Ishikawa (cell line): ENCODE measurements around the gene CAV3.

Experiments
- CEBPB ChIP-seq: IDR thresholded peaks from 2 replicates; pipeline ENCODE4 v1.6.1; 2012
- CREB1 ChIP-seq: IDR thresholded peaks from 2 replicates; pipeline ENCODE4 v1.6.1; 2012; ENCODE audit warnings: low read depth
- EGR1 ChIP-seq: IDR thresholded peaks from 2 replicates; pipeline ENCODE4 v1.6.1; 2012
- EP300 ChIP-seq: IDR thresholded peaks from 2 replicates; pipeline ENCODE4 v1.6.1; 2012; ENCODE audit warnings: borderline replicate concordance
- FOXM1 ChIP-seq: IDR thresholded peaks from 2 replicates; pipeline ENCODE4 v1.6.1; 2012; ENCODE audit warnings: low read depth, borderline replicate concordance
- NFIC ChIP-seq: IDR thresholded peaks from 2 replicates; pipeline ENCODE4 v1.6.1; 2012
- RAD21 ChIP-seq: IDR thresholded peaks from 2 replicates; pipeline ENCODE4 v1.6.1; 2012; ENCODE audit warnings: low read depth
- TAF1 ChIP-seq: IDR thresholded peaks from 2 replicates; pipeline ENCODE4 v1.6.1; 2012; ENCODE audit warnings: low read depth, mild to moderate bottlenecking
- TCF12 ChIP-seq: IDR thresholded peaks from 2 replicates; pipeline ENCODE4 v1.6.1; 2012; ENCODE audit warnings: low read depth
- TEAD4 ChIP-seq: IDR thresholded peaks from 2 replicates; pipeline ENCODE4 v1.6.1; 2012
- YY1 ChIP-seq: IDR thresholded peaks from 2 replicates; pipeline ENCODE4 v1.6.1; 2012; ENCODE audit warnings: low read depth
- ZBTB7A ChIP-seq: IDR thresholded peaks from 2 replicates; pipeline ENCODE4 v1.6.1; 2012; ENCODE audit warnings: low read depth
- TF ChIP-seq, protein P1 (sequence below): IDR thresholded peaks from 2 replicates; pipeline ENCODE4 v1.6.1; 2012
- TF ChIP-seq, protein P2 (sequence below): IDR thresholded peaks from 2 replicates; pipeline ENCODE4 v1.6.1; 2012
- TF ChIP-seq, protein P3 (sequence below): IDR thresholded peaks from 2 replicates; pipeline ENCODE4 v1.6.1; 2012; ENCODE audit warnings: low read depth, mild to moderate bottlenecking

Gene CAV3

DNA sequence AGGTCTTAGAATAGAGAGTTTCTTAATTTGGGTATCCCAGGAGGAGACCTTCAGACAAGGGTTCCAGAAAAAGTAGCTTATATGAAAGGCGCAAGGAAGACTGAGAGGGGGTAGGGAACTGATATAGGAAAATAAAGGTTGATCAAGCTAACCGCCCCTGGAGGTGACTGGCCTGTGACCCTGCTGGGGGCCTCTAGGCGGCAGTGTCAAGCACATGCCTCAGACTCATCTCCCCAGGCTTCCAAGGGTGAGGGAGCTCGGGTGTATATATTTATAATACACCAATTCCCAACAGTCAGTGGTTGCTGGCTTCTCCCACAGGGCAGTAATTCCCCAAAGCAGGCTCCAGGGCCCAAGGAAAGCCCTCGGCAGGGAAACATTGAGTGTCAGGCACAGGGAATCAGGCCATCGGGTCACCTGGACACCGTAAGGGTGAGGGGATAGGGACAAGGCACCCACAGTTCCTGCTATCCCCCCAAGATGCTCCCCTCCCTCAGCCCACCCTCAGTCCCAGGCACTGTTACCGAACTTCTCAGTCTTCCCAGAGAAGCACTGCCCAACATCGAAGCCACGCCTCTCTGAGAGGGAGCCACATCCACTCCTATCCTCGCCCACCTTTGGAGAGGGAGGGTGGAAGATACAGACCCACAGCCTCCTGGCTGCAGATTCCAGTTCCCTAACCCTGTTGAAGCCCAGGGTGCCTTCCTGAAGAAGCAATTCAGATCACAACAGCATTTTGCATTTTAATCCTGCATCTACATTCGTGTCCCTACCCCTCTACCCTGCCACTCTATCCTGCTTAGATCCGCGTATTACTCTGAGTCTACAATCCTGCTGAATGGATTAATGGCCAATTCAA lies 19.5 kb upstream of the CAV3 start:
- TF ChIP-seq EP300 (no peak), TEAD4 (no peak), CREB1 (no peak), TCF12 (no peak), RAD21 (no peak), FOXM1 (no peak), NFIC (no peak)
- TF ChIP-seq, protein P1, sequence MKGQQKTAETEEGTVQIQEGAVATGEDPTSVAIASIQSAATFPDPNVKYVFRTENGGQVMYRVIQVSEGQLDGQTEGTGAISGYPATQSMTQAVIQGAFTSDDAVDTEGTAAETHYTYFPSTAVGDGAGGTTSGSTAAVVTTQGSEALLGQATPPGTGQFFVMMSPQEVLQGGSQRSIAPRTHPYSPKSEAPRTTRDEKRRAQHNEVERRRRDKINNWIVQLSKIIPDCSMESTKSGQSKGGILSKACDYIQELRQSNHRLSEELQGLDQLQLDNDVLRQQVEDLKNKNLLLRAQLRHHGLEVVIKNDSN: no peak
- TF ChIP-seq, protein P2, sequence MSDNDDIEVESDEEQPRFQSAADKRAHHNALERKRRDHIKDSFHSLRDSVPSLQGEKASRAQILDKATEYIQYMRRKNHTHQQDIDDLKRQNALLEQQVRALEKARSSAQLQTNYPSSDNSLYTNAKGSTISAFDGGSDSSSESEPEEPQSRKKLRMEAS: no peak
- TF ChIP-seq, protein P3, sequence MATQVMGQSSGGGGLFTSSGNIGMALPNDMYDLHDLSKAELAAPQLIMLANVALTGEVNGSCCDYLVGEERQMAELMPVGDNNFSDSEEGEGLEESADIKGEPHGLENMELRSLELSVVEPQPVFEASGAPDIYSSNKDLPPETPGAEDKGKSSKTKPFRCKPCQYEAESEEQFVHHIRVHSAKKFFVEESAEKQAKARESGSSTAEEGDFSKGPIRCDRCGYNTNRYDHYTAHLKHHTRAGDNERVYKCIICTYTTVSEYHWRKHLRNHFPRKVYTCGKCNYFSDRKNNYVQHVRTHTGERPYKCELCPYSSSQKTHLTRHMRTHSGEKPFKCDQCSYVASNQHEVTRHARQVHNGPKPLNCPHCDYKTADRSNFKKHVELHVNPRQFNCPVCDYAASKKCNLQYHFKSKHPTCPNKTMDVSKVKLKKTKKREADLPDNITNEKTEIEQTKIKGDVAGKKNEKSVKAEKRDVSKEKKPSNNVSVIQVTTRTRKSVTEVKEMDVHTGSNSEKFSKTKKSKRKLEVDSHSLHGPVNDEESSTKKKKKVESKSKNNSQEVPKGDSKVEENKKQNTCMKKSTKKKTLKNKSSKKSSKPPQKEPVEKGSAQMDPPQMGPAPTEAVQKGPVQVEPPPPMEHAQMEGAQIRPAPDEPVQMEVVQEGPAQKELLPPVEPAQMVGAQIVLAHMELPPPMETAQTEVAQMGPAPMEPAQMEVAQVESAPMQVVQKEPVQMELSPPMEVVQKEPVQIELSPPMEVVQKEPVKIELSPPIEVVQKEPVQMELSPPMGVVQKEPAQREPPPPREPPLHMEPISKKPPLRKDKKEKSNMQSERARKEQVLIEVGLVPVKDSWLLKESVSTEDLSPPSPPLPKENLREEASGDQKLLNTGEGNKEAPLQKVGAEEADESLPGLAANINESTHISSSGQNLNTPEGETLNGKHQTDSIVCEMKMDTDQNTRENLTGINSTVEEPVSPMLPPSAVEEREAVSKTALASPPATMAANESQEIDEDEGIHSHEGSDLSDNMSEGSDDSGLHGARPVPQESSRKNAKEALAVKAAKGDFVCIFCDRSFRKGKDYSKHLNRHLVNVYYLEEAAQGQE: no peak

DNA sequence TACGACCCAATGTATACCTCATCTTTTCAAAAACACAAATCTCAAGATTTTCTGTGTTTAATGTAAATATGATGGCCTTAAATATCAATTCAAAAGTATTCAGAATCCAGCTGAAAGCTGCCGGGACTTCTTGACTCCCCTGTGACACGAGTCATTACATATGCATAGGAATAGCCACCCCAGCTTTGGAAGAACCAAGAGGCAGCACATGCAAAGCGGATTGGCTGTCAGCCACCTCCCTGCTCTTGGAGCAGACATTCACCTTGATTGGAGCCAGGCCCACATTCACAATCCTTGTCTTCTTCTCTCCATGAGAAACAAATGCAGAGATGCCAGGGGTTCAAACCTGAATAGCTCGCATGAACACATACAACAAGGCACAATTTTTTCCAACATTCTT lies 10.8 kb upstream of the CAV3 start:
- no peak for TF ChIP-seq YY1
- TF ChIP-seq, protein P2: no peak
- TF ChIP-seq EP300: no peak
- TF ChIP-seq, protein P3: no peak
- TF ChIP-seq TCF12: no peak
- TF ChIP-seq, protein P1: no peak
- no peak for TF ChIP-seq CEBPB
- TF ChIP-seq ZBTB7A: no peak
- TF ChIP-seq TAF1: no peak
- no peak for TF ChIP-seq FOXM1
- no peak for TF ChIP-seq EGR1
- no peak for TF ChIP-seq CREB1
- no peak for TF ChIP-seq RAD21
- TF ChIP-seq NFIC: no peak
- no peak for TF ChIP-seq TEAD4

DNA sequence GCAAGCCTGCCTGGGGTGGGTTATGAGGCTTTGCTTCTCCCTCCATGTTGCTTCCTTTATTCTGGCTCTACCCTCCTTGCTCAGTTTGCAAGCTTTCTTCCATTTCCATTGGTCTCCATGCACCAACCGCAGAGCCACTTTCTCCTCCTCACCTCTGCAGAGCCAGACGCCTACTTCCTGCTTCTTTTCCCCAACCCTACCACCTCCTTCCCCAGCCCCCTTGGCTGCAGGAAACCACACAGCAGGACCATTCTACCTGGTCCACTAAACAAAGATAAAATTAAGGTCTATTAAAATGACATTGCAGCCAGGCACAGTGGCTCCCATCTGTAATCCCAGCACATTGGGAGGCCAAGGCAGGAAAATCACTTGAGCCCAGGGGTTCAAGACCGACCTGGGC lies 10.0 kb upstream of the CAV3 start:
- TF ChIP-seq FOXM1 (no peak), NFIC (no peak), EGR1 (no peak), EP300 (no peak), CEBPB (no peak), CREB1 (no peak), TCF12 (no peak), RAD21 (no peak), YY1 (no peak)
- TF ChIP-seq, protein P2: no peak
- TF ChIP-seq, protein P3: no peak

DNA sequence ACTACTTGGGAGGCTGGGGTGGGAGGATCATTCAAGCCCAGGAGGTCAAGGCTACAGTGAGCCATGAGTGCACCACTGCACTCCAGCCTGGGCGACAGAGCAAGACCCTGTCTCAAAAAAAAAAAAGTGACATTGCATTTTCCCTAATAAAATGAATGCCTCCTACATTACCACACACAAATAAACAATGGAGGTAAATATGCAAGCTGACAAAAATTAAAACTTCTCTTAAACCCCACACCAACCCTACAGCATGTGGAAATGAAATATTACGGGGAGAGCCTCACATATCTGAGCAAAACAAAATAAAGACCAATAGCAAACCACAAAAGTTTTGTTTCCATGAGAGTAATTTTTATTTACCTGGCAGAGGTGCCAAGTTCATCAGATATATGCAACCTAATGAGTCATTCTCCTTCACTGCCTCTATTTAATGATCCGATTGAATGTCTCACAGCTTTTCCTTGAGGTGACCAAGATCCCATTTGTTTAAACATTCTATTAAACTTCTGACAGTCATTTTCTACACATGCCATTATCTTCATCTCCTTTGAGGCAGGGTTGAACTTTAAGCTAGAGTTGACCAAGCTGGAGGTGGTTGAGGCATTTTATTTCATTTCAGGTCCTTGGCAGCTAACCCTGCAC lies 9.4 kb upstream of the CAV3 start:
- TF ChIP-seq, protein P3: no peak
- no peak for TF ChIP-seq TCF12
- no peak for TF ChIP-seq RAD21
- TF ChIP-seq, protein P1: no peak
- TF ChIP-seq, protein P2: no peak
- no peak for TF ChIP-seq CREB1
- TF ChIP-seq CEBPB: no peak
- TF ChIP-seq TAF1: no peak
- TF ChIP-seq TEAD4: no peak
- no peak for TF ChIP-seq FOXM1
- no peak for TF ChIP-seq ZBTB7A
- no peak for TF ChIP-seq NFIC
- TF ChIP-seq EP300: no peak
- no peak for TF ChIP-seq YY1
- TF ChIP-seq EGR1: no peak
